ENCODE data around the gene PRDM16.

- TF ChIP-seq CTCF (IDR thresholded peaks at IDR 0.05) (no peak), EP300 (IDR thresholded peaks at IDR 0.05; ENCODE audit: borderline replicate concordance in 1 of 2, low read depth in 1 of 2, low read length in 1 of 2) (no peak), GABPA (IDR thresholded peaks at IDR 0.05; ENCODE audit: low read depth) (no peak), ZBTB33 (IDR thresholded peaks at IDR 0.05; ENCODE audit: borderline replicate concordance, low read depth) (no peak), SIN3A (IDR thresholded peaks at IDR 0.05; ENCODE audit: borderline replicate concordance, low read depth, low read length) (no peak)
Measured at GRCh38 chr1:3240524-3241235, 171.7 kb downstream of the PRDM16 start.

Measured in SK-N-SH (cell line).